ENCODE measurements around the gene B3GNT7.
"Not testable (repeated sequence)": the region's sequence is repeated elsewhere in the genome, so short reads cannot be mapped to it uniquely, and the experiment has no call there.

The B3GNT7 gene

DNA sequence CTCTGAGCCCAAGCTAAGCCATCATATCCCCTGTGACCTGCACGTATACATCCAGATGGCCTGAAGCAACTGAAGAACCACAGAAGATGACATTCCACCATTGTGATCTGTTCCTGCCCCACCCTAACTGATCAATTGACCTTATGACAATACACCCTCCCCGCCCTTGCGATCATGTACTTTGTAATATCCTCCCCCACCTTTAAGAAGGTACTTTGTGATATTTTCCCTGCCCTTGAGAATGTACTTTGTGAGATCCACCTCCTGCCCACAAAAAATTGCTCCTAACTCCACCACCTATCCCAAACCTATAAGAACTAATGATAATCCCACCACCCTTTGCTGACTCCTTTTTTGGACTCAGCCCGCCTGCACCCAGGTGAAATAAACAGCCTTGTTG lies 34.9 kb downstream of the B3GNT7 start:
- not testable (repeated sequence) for DNase-seq

DNA sequence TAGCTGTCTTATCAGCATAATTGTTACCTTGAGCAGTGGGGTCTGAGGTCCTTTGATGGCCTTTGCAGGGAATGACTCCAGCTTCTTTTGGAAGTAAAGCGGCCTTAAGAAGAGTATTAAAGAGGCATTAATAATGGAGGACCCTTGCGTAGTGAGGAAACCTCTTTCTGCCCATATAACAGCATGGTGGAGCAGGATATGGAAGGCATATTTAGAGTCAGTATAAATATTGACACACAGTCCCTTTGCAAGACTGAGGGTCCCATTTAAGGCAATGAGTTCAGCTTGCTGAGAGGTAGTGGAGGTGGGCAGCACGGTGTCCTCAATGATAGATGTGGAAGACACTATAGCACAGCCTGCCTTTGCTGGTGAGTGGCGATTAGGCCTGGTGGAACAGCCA lies 36.1 kb downstream of the B3GNT7 start:
- no peak for DNase-seq

- no peak for DNase-seq
Measured at GRCh38 chr2:231433990-231434389, 38.5 kb downstream of the B3GNT7 start.

DNA sequence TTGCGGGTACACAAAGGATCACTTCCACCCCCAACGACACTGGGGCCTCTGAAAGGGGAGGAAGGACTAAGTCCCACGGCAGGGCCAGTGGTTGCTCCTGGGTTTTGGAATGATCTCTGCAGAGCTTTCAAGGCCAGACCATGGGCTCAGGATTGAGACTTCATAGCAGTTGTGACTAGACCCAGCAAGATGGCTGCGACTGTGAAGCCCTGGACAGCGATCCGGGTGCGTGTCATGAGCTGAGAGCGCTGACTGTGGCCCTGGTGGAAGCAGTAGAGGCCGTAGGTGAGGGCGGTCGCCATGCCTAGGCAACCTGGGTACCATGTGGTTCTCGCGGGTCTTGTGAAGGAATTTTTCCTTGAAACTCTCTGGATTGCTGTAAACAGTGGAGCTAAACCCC lies 41.4 kb downstream of the B3GNT7 start:
- no peak for DNase-seq

- no peak for DNase-seq
Measured at GRCh38 chr2:231449503-231450054, 54.1 kb downstream of the B3GNT7 start.

DNA sequence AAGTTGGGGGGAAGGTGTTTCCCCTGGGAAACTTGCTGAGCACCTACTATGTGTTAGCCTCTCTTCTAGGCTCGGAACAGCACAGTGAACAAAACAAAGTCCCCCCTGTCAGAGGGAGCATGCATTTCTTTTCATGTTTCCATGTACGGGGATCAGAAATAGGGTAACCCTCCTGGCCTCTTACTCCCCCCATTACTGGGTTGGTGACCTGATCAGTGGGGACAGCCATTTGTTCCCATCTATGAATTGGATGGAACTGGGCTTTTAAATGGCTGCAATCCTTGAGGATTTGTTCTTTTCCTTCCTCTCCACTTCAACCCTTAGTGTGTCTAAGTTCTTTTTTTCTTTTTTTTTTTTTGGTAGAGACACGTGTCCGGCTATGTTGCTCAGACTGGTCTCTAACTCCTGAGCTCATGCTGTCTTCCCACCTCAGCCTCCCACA lies 55.1 kb downstream of the B3GNT7 start:
- DNase-seq: no peak

All from stimulated activated naive CD4-positive, alpha-beta T cell treated with Interleukin-2 at 50 U/mL for 16 hours (primary cell).